ENCODE results near the gene MED13.

The MED13 gene

DNA sequence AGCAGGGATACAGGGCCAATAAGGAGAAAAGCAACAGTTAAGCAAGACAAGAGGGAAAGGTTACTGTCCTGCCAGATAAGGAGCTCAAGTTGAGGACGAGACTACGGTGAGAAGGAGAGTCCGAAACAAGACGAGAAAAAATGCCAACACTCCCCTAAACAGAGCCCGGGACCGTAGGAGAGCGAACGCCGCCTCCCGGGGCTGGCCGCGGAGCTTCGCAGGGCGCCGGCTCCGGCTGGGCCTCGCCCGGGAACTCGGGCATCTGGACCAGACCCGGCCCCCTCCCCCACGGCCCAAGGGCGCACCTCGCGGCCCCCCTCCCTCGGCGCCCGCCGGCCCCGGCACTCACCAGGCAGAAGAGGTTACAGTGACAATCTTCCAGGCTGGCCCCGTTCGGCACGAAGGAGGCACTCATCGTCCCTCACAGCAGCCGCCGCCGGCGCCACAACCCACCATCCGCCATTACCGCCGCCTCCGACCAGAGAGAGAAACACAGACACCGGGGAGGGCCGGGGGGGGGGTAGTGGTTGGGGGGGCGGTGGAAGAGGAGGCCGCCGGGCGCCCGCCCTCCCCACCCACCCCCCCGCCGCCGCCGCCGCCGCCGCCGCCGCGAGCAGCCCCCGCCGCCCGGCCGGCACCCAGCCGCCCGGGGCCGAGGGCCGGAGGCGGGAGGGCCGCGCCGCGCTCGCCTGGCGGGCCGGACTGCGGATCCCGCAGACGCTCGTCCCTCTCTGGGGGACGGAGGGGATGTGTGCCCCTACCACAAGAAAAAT is at the start of gene MED13:
MED13 (minus strand) TSS at position 488 of the 773 bp plus-strand sequence; CDS start at position 415, 73 bp downstream.
- Histone ChIP-seq H3K4me1 (ENCODE audit: control insufficient read depth in 1 of 2, insufficient read depth in 2 of 2, low read length in 2 of 2) (peaks cover 24 to 27% of the 10 kb centered on the region in 2 donors), H3K4me3 (ENCODE audit: low read depth in 1 of 2, low read length in 2 of 2) (peak within 1 kb of the TSS; percentile 95 to 98), H3K27me3 (ENCODE audit: low read depth, low read length) (no peaks in the 10 kb centered on the region), H3K27ac (ENCODE audit: low read length) (peak within 1 kb of the TSS; percentile 95), H3K9me3 (ENCODE audit: control insufficient read depth in 1 of 2, low read length in 2 of 2) (no peaks in the 10 kb centered on the region), H3K36me3 (ENCODE audit: control insufficient read depth in 1 of 2, insufficient read depth in 2 of 2, low read length in 2 of 2) (peaks cover 0 to 19% of the 10 kb centered on the region in 2 donors)

GRCh38 chr17:62112229-62112628 is 47.2 kb upstream of the MED13 start:
- H3K27me3 ChIP-seq (ENCODE audit: low read depth, low read length) = no peaks in the 10 kb centered on the region
- H3K4me3 ChIP-seq (ENCODE audit: low read depth in 1 of 2, low read length in 2 of 2) = no peak overlapping the region
- peaks cover 0 to 6% of the 10 kb centered on the region in 2 donors for H3K9me3 ChIP-seq (ENCODE audit: control insufficient read depth in 1 of 2, low read length in 2 of 2)
- no peaks in the 10 kb centered on the region for H3K4me1 ChIP-seq (ENCODE audit: control insufficient read depth in 1 of 2, insufficient read depth in 2 of 2, low read length in 2 of 2)
- no peak overlapping the region for H3K27ac ChIP-seq (ENCODE audit: low read length)
- no peaks in the 10 kb centered on the region for H3K36me3 ChIP-seq (ENCODE audit: control insufficient read depth in 1 of 2, insufficient read depth in 2 of 2, low read length in 2 of 2)

GRCh38 chr17:62111562-62112171 is 46.6 kb upstream of the MED13 start:
- H3K9me3 ChIP-seq (ENCODE audit: control insufficient read depth in 1 of 2, low read length in 2 of 2) = peaks cover 0 to 6% of the 10 kb centered on the region in 2 donors
- no peak overlapping the region for H3K27ac ChIP-seq (ENCODE audit: low read length)
- H3K36me3 ChIP-seq (ENCODE audit: control insufficient read depth in 1 of 2, insufficient read depth in 2 of 2, low read length in 2 of 2) = no peaks in the 10 kb centered on the region
- no peaks in the 10 kb centered on the region for H3K4me1 ChIP-seq (ENCODE audit: control insufficient read depth in 1 of 2, insufficient read depth in 2 of 2, low read length in 2 of 2)
- H3K4me3 ChIP-seq (ENCODE audit: low read depth in 1 of 2, low read length in 2 of 2) = no peak overlapping the region
- H3K27me3 ChIP-seq (ENCODE audit: low read depth, low read length) = no peaks in the 10 kb centered on the region

DNA sequence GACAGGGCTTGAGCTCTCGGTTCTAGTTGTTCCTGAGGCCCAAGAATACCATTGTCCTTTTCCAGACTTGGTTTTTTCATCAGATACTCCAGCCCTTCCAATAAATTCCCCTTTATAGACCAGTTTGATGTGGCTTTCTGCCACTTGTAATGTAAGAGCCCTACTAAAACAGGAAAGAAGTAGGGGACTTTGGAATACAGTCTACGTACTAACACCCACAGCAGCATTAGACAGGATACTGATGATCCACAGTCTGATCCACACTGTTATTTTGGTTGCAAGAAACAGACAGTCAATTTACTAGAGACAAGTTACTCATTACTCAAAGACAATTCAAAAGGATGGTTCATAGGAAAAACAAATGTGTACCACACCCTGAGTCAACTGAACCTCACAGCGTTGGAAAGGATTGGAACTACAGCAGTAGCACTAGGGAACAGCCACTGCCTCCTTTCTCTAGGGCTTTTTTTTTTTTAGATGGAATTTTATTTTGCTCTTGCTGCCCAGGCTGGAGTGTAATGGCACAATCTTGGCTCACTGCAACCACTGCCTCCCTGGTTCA is 45.9 kb upstream of the MED13 start:
- H3K9me3 ChIP-seq (ENCODE audit: control insufficient read depth in 1 of 2, low read length in 2 of 2) = peaks cover 0 to 6% of the 10 kb centered on the region in 2 donors
- H3K27me3 ChIP-seq (ENCODE audit: low read depth, low read length) = no peaks in the 10 kb centered on the region
- no peaks in the 10 kb centered on the region for H3K36me3 ChIP-seq (ENCODE audit: control insufficient read depth in 1 of 2, insufficient read depth in 2 of 2, low read length in 2 of 2)
- no peak overlapping the region for H3K27ac ChIP-seq (ENCODE audit: low read length)
- no peaks in the 10 kb centered on the region for H3K4me1 ChIP-seq (ENCODE audit: control insufficient read depth in 1 of 2, insufficient read depth in 2 of 2, low read length in 2 of 2)
- no peak overlapping the region for H3K4me3 ChIP-seq (ENCODE audit: low read depth in 1 of 2, low read length in 2 of 2)

GRCh38 chr17:62109924-62110323 is 44.8 kb upstream of the MED13 start:
- no peak overlapping the region for H3K4me3 ChIP-seq (ENCODE audit: low read depth in 1 of 2, low read length in 2 of 2)
- no peaks in the 10 kb centered on the region for H3K36me3 ChIP-seq (ENCODE audit: control insufficient read depth in 1 of 2, insufficient read depth in 2 of 2, low read length in 2 of 2)
- H3K27ac ChIP-seq (ENCODE audit: low read length) = no peak overlapping the region
- H3K27me3 ChIP-seq (ENCODE audit: low read depth, low read length) = no peaks in the 10 kb centered on the region
- peaks cover 0 to 6% of the 10 kb centered on the region in 2 donors for H3K9me3 ChIP-seq (ENCODE audit: control insufficient read depth in 1 of 2, low read length in 2 of 2)
- no peaks in the 10 kb centered on the region for H3K4me1 ChIP-seq (ENCODE audit: control insufficient read depth in 1 of 2, insufficient read depth in 2 of 2, low read length in 2 of 2)

DNA sequence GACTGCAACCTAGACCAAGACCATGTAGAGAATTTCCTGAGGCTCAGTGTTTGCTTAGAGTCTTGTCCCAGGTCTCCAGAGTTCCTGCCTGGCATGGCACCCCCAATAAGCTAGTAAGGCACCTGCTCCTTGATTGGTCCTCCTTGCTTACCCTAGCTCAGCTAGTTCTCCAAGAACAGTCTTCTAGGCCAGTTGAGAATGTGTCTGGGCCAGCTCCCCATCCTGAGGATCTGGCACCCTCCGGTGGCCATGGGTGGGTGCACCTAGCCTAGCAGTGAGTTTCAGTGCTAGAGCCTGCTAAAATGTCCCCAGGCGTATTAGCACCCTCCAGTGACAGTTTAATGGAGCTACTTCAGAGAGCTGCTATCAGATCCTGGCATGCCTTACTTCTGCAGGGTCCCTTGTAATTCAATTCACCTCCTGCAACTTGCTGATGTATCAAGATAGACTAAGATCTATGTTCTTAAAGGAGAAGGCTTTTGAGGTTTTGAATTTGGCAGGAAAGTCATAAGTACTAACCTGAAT is 44.4 kb upstream of the MED13 start:
- Histone ChIP-seq H3K27me3 (ENCODE audit: low read depth, low read length) (no peaks in the 10 kb centered on the region), H3K27ac (ENCODE audit: low read length) (no peak overlapping the region), H3K9me3 (ENCODE audit: control insufficient read depth in 1 of 2, low read length in 2 of 2) (peaks cover 0 to 4% of the 10 kb centered on the region in 2 donors), H3K4me1 (ENCODE audit: control insufficient read depth in 1 of 2, insufficient read depth in 2 of 2, low read length in 2 of 2) (no peaks in the 10 kb centered on the region), H3K4me3 (ENCODE audit: low read depth in 1 of 2, low read length in 2 of 2) (no peak overlapping the region), H3K36me3 (ENCODE audit: control insufficient read depth in 1 of 2, insufficient read depth in 2 of 2, low read length in 2 of 2) (no peaks in the 10 kb centered on the region)

DNA sequence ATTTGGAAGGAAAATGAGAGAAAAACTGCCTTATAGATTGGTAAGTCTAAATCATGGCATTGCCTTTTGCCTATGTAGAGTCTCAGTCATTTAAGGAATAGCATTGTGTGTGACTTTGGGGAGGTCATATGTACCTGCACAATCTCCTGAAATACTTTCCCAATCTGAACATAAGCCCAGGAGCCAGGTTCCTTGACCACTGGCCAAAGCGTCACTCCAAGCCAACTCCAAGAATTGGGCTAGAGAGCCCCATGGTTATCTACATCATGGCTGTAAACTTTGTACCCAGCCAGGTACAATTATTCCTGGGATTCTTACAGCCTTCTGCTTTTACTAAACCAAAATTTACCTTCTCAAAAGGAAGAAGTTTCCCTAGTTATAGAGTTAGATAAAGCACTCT is 40.8 kb upstream of the MED13 start:
- Histone ChIP-seq H3K36me3 (ENCODE audit: control insufficient read depth in 1 of 2, insufficient read depth in 2 of 2, low read length in 2 of 2) (no peaks in the 10 kb centered on the region), H3K27ac (ENCODE audit: low read length) (no peak overlapping the region), H3K4me1 (ENCODE audit: control insufficient read depth in 1 of 2, insufficient read depth in 2 of 2, low read length in 2 of 2) (no peaks in the 10 kb centered on the region), H3K27me3 (ENCODE audit: low read depth, low read length) (no peaks in the 10 kb centered on the region), H3K4me3 (ENCODE audit: low read depth in 1 of 2, low read length in 2 of 2) (no peak overlapping the region), H3K9me3 (ENCODE audit: control insufficient read depth in 1 of 2, low read length in 2 of 2) (no peaks in the 10 kb centered on the region)

- no peak overlapping the region for H3K27ac ChIP-seq (ENCODE audit: low read length)
- no peaks in the 10 kb centered on the region for H3K36me3 ChIP-seq (ENCODE audit: control insufficient read depth in 1 of 2, insufficient read depth in 2 of 2, low read length in 2 of 2)
- no peak overlapping the region for H3K4me3 ChIP-seq (ENCODE audit: low read depth in 1 of 2, low read length in 2 of 2)
- no peaks in the 10 kb centered on the region for H3K27me3 ChIP-seq (ENCODE audit: low read depth, low read length)
- H3K9me3 ChIP-seq (ENCODE audit: control insufficient read depth in 1 of 2, low read length in 2 of 2) = no peaks in the 10 kb centered on the region
- no peaks in the 10 kb centered on the region for H3K4me1 ChIP-seq (ENCODE audit: control insufficient read depth in 1 of 2, insufficient read depth in 2 of 2, low read length in 2 of 2)
These were observed 40.3 kb upstream of the MED13 start for GRCh38 chr17:62105357-62105756.

GRCh38 chr17:62101515-62101914 is 36.4 kb upstream of the MED13 start:
- Histone ChIP-seq H3K4me3 (ENCODE audit: low read depth in 1 of 2, low read length in 2 of 2) (no peak overlapping the region), H3K27me3 (ENCODE audit: low read depth, low read length) (no peaks in the 10 kb centered on the region), H3K36me3 (ENCODE audit: control insufficient read depth in 1 of 2, insufficient read depth in 2 of 2, low read length in 2 of 2) (no peaks in the 10 kb centered on the region), H3K4me1 (ENCODE audit: control insufficient read depth in 1 of 2, insufficient read depth in 2 of 2, low read length in 2 of 2) (peaks cover 0 to 4% of the 10 kb centered on the region in 2 donors), H3K9me3 (ENCODE audit: control insufficient read depth in 1 of 2, low read length in 2 of 2) (no peaks in the 10 kb centered on the region), H3K27ac (ENCODE audit: low read length) (no peak overlapping the region)

DNA sequence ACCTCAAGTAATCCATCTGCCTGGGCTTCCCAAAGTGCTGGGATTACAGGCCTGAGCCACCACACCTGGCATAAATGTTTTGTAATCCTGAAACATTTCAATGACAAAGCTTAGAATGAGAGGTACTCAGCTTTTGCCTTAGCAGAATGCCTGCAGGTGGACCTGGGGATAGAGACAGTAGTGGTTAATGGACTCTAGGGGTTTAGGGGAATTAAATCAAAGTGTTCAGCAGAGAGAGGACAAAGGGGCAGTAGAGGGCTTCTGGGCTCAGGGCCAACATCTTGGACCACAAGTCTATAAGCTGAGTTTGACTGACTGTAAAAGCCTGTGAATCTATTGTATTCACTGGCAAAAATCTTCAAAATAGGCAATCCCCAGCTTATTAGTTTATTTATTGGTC is 36.0 kb upstream of the MED13 start:
- Histone ChIP-seq H3K27me3 (ENCODE audit: low read depth, low read length) (no peaks in the 10 kb centered on the region), H3K4me3 (ENCODE audit: low read depth in 1 of 2, low read length in 2 of 2) (no peak overlapping the region), H3K9me3 (ENCODE audit: control insufficient read depth in 1 of 2, low read length in 2 of 2) (no peaks in the 10 kb centered on the region), H3K27ac (ENCODE audit: low read length) (no peak overlapping the region), H3K36me3 (ENCODE audit: control insufficient read depth in 1 of 2, insufficient read depth in 2 of 2, low read length in 2 of 2) (no peaks in the 10 kb centered on the region), H3K4me1 (ENCODE audit: control insufficient read depth in 1 of 2, insufficient read depth in 2 of 2, low read length in 2 of 2) (peaks cover 0 to 4% of the 10 kb centered on the region in 2 donors)

DNA sequence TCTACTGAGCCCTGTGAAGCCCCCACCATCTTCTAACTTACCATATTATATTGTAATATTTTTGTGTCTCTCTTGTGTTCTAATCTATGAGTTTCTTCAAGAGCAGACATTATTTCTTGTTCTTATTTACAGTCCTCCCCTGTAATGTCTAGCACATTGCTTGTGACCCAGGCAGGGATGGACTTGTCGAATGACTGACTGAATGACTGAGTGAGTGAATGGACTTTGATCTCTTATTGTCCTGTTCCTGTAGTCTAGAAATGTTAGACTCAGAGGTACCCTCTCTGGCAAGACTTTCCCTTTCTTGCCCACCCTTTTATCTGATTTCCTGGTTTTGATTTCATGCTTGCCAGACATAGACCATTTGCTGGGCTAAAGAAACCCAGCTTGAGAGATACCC is 35.0 kb upstream of the MED13 start:
- no peaks in the 10 kb centered on the region for H3K27me3 ChIP-seq (ENCODE audit: low read depth, low read length)
- no peaks in the 10 kb centered on the region for H3K36me3 ChIP-seq (ENCODE audit: control insufficient read depth in 1 of 2, insufficient read depth in 2 of 2, low read length in 2 of 2)
- no peak overlapping the region for H3K27ac ChIP-seq (ENCODE audit: low read length)
- H3K4me1 ChIP-seq (ENCODE audit: control insufficient read depth in 1 of 2, insufficient read depth in 2 of 2, low read length in 2 of 2) = peaks cover 0 to 4% of the 10 kb centered on the region in 2 donors
- H3K9me3 ChIP-seq (ENCODE audit: control insufficient read depth in 1 of 2, low read length in 2 of 2) = no peaks in the 10 kb centered on the region
- no peak overlapping the region for H3K4me3 ChIP-seq (ENCODE audit: low read depth in 1 of 2, low read length in 2 of 2)
